ENCODE results near the gene MIF4GD.

The MIF4GD gene

DNA sequence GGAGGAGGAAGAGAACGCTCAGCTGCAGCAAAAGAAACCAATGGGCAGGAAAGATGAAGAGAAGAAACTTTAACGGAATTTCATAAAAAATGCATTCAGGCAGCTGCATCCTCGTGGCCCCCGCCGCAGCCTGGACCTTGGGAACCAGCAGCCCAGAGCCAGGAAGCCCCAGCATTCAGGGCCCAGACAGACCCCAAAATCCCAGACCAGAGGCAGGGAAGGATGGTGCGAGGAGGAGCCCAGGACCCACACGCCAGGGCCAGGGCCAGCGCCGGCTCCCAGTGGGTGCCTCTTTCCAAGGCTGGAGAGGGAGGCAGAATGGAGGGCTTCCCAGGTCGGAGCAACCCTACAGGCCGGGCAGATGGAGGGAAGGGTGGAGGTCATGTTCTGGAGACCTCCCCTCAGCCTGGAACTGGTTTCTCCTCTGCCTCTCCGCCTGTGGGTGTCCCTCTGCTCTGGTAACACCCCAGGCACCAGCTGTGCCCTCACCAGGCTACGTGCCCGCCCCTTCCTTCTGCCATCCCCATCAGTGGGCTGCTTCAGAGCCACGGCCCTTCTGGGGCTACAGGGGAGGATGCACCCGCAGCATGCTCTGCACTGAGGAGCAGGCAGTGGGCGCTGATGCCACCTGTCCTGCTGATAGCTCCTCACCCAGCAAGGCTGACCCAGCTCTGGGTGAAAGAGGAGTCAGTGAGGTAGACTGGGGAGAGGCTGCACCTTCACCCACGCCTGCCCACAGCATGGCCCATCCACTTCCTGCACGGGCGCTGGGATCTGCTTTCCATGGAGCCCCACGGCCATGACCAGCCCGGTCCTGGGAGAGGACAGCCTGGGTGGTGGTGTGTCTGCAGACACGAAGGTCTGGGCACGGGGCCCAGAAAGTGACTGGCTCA, 1.2 kb upstream of the MIF4GD start:
- no peaks in the 10 kb centered on the region for H3K27me3 Mint-ChIP-seq
- H3K4me1 Mint-ChIP-seq: peaks cover 42% of the 10 kb centered on the region
- H3K4me3 Mint-ChIP-seq: peak overlapping the region; percentile 79
- CTCF ChIA-PET: interaction anchor here (1.2 to 2.1 kb wide), 9 partner anchors 8 to 134 kb away, joined by 3 to 15 read pairs (median 4); partner anchors contain the start of genes GRB2 and SLC25A19
- H3K36me3 Mint-ChIP-seq: peaks cover 17% of the 10 kb centered on the region
- no peak for DNase-seq
- H3K27ac Mint-ChIP-seq: peak overlapping the region; percentile 71
- no peaks in the 10 kb centered on the region for H3K9me3 Mint-ChIP-seq

DNA sequence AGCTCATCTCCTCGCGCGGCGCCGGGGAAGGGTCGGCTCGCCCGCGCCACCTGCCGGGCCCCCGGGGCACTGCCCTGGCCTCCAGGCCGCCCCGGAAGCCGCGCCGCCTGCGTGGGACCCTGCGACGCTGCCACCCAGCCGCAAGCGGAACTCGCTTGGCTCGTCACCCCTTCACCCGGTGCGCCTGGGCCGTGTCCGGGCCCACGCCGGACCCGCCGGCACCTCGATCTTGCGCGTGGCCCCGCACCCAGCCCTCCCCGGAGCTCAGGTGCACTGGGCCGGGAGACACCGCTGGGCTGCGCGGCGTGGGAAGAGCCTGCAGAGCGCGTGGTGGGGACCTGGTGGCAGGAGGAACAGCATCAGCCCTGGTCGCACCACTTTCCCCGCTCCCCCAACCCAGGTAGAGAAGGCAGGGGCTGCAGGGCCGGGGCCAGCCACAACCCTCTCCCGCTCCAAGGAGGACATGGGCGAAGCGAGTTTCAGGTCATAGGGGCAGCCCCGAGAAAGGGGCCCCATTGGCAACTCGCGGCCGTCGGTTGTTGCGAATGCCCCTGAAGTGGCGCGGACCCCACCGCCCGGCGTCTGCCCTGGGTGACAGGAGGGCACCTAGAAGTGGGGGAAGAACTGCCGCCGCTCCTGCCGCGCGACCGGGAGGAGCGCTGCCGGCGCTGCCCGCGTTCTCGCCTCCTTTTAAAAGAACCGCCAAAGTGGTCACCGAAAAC, 363 bp upstream of the MIF4GD start:
- H3K4me3 Mint-ChIP-seq: peak overlapping the region; percentile 79
- H3K9me3 Mint-ChIP-seq: no peaks in the 10 kb centered on the region
- CTCF ChIA-PET: interaction anchor here (0.7 to 2.3 kb wide), 28 partner anchors 9 to 157 kb away, joined by 3 to 22 read pairs (median 5); partner anchors contain the start of genes GGA3, GRB2, MRPS7 and NUP85
- peaks cover 21% of the 10 kb centered on the region for H3K36me3 Mint-ChIP-seq
- peak overlapping the region; percentile 71 for H3K27ac Mint-ChIP-seq
- DNase-seq: peak; percentile 89
- no peaks in the 10 kb centered on the region for H3K27me3 Mint-ChIP-seq
- H3K4me1 Mint-ChIP-seq: peaks cover 42% of the 10 kb centered on the region

DNA sequence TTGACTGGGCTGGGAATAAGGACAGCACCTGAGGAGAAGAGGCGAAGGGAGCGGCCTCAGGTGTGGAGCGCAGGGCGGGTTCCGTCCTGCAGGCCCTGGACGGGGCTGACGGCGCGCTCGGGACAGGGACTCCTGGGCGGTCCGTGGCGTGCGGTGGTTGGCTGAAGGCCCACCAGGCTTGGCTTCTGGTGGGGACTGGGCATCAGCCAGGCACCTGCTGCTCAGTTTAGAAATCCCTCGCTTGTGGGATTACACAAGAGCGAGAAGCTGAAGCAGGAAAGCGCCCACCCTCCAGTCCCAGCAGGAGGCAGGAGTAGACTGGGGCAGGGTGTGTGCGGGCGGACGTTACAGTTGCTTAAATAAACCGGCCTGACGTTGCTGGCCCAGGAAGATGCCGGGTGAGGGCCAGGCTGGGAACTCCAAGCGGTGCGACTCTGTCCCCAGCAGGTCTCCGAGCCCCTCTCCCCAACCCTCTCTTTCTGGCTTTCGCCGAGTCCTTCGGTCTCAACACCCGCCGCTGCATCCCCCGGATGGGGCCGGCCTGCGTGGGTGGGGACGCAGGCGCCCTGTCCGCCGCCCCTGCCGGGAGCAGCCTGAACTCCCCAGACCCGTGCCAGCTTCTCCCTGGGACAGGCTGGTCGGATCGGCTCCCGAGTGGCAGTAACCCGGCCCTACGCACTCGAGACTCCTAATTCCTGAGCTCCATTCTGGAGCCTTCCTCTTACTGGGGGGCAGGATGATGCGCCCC, 639 bp downstream of the MIF4GD start:
- Mint-ChIP-seq H3K27me3 (no peaks in the 10 kb centered on the region), H3K9me3 (no peaks in the 10 kb centered on the region), H3K4me3 (peak overlapping the region; percentile 83), H3K36me3 (peaks cover 19% of the 10 kb centered on the region), H3K27ac (peak overlapping the region; percentile 86), H3K4me1 (peaks cover 42% of the 10 kb centered on the region)
- CTCF ChIA-PET: interaction anchor here (0.7 to 2.3 kb wide), 27 partner anchors 8 to 156 kb away, joined by 3 to 22 read pairs (median 5); partner anchors contain the start of genes GGA3, GRB2, MRPS7 and NUP85
- peak; percentile 65 for DNase-seq

DNA sequence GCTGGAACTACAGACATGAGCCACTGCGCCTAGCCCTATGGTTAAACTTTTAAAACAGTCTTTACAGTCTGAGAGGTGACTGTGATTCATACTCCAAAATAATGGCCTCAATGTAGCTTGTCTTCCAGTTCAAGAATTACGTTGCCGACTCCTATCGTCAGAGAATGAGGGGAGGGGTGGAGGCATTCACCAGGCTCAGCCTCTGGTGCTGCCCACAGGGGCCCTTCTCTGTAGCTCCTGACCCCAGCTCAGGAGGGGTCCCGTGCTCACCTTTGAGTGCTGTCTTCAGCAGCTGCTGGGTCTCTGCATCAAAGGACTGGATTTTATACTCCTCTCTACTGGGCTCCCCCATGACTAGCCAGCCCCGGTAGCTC, 1.2 kb downstream of the MIF4GD start:
- peak overlapping the region; percentile 83 for H3K4me3 Mint-ChIP-seq
- H3K36me3 Mint-ChIP-seq: peaks cover 17% of the 10 kb centered on the region
- no peak for DNase-seq
- peaks cover 42% of the 10 kb centered on the region for H3K4me1 Mint-ChIP-seq
- CTCF ChIA-PET: interaction anchor here (0.6 to 2.3 kb wide), 13 partner anchors 7 to 144 kb away, joined by 3 to 22 read pairs (median 5); partner anchors contain the start of genes GGA3, MRPS7, NUP85 and SLC25A19
- H3K27me3 Mint-ChIP-seq: no peaks in the 10 kb centered on the region
- H3K27ac Mint-ChIP-seq: peak overlapping the region; percentile 86
- H3K9me3 Mint-ChIP-seq: no peaks in the 10 kb centered on the region

DNA sequence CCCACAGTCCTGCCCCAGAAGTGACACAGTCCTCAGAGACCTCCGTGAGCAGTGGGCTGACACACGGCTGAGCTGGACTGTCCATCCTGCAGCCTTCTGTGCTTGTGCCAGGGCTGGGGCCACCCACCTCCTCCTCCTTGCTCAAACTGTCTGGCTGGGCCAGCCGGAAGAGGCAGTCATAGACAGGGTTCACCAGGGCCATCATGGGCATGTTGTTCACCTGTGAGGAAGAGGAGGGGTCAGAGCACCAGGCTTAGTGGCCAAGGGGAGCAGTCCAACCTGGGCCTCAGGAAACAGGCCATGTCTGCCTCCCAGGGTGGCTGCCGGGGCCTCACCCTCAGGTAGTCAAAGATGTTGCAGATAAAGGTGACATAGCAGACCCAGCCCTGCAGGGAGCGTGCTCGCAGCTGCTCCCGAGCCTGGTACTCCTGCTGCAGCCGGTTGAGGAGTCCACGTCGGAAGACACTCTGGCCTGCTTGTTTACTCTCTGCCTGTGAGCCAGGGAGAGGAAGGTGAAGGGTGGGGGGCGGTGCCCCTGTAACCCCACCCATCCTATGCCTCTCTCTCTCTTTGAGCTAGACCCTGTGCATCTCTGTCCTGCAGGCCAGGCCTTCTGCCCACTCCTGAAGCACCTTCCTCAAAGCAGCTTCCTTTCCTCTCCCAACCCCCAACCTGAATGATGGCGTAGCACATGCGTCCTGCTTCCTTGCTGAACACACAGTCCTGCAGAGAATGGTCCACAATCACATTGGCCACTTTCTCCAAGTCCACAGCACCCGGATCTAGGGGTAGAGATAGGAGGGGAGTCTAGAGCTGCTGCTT, 3.4 kb downstream of the MIF4GD start:
- H3K27me3 Mint-ChIP-seq: no peaks in the 10 kb centered on the region
- no peak overlapping the region for H3K4me3 Mint-ChIP-seq
- CTCF ChIA-PET: interaction anchor here (0.5 kb wide), 1 partner anchor 96 kb away, joined by 3 read pairs; no protein-coding TSS in a partner anchor
- H3K9me3 Mint-ChIP-seq: no peaks in the 10 kb centered on the region
- H3K36me3 Mint-ChIP-seq: peaks cover 13% of the 10 kb centered on the region
- peaks cover 39% of the 10 kb centered on the region for H3K4me1 Mint-ChIP-seq
- H3K27ac Mint-ChIP-seq: no peak overlapping the region
- DNase-seq: no peak

DNA sequence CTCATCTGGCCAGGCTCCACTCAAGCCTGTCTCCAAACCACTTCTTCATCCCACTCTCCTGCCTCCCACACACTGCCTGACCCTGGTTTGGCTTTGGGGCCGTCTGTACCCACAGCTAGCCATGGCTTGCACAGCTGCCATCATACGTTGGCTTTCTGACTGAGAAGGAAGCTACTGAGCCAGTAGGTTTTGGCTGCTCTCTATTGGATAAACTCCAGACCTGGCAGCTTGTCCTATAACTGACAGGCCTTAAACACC, 3.9 kb downstream of the MIF4GD start:
- peaks cover 16% of the 10 kb centered on the region for H3K36me3 Mint-ChIP-seq
- DNase-seq: no peak
- no peak overlapping the region for H3K4me3 Mint-ChIP-seq
- no peaks in the 10 kb centered on the region for H3K27me3 Mint-ChIP-seq
- H3K4me1 Mint-ChIP-seq: peaks cover 40% of the 10 kb centered on the region
- CTCF ChIA-PET: no interaction called here
- no peaks in the 10 kb centered on the region for H3K9me3 Mint-ChIP-seq
- H3K27ac Mint-ChIP-seq: no peak overlapping the region

DNA sequence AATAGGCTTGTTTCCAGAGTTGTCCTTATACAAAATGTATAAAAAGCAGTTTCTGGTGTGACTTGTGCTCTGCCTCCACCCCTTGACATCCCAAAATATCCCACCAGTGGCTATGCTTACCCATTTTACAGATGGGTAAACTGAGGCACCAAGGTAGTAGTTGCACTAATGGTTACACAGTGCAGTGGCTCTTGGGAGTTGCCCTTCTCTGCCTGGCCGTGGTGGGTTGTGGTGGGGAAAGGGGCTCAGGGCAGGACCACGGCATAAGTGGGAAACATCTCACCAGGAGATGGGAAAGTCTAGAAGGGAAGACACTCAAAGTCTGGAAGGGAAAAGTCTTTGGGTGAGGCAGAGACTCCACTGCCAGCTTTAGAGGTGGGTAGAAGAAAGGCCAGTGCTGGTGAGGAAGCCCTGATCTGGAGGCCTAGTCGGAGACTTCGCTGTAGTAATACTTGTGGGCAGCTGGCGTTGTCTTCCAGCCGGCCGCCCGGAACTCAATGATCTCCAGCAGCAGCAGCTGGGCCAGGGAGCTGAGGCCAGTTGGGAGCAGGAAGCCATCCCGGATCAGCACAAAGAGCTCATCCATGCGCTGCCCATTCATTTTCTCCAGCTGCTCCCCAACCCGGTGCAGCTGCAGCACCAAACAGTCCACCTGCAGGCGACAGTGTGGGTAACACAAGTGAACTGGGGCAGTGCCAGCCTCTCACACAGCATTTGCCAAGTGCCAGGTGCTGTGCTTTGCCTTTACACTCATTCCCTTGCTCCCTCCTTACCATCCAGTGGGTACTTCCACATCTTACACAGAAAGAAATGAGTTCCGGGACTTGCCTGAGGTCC, 4.5 kb downstream of the MIF4GD start:
- no peaks in the 10 kb centered on the region for H3K9me3 Mint-ChIP-seq
- no peaks in the 10 kb centered on the region for H3K27me3 Mint-ChIP-seq
- peaks cover 15% of the 10 kb centered on the region for H3K36me3 Mint-ChIP-seq
- H3K4me3 Mint-ChIP-seq: no peak overlapping the region
- DNase-seq: no peak
- H3K27ac Mint-ChIP-seq: no peak overlapping the region
- CTCF ChIA-PET: no interaction called here
- H3K4me1 Mint-ChIP-seq: peaks cover 41% of the 10 kb centered on the region

DNA sequence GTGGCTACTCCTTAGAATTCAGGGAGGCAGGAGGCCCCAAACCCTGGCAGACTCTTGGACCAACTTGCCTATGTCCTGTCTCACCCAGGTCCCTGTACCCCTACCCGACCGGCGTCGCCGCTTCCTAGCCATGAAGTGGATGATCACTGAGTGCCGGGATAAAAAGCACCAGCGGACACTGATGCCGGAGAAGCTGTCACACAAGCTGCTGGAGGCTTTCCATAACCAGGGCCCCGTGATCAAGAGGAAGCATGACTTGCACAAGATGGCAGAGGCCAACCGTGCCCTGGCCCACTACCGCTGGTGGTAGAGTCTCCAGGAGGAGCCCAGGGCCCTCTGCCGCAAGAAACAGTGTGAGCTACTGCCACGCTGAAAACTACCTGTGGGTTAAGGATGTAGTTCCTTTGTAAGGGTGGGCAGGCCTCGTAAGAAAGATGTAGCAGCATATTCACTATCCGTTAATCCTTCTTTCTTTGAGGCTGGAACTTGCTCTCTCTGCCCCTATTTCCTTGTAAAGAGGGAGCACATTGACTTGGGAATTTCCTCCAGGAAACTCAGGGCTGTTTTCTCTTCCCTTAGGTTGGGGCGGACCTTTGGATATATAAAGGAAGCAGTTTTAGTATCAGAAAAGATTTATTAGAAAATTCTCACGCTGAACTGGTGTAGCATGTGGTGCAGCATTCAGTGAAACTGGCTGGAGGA, 5.3 kb downstream of the MIF4GD start:
- peaks cover 44% of the 10 kb centered on the region for H3K4me1 Mint-ChIP-seq

DNA sequence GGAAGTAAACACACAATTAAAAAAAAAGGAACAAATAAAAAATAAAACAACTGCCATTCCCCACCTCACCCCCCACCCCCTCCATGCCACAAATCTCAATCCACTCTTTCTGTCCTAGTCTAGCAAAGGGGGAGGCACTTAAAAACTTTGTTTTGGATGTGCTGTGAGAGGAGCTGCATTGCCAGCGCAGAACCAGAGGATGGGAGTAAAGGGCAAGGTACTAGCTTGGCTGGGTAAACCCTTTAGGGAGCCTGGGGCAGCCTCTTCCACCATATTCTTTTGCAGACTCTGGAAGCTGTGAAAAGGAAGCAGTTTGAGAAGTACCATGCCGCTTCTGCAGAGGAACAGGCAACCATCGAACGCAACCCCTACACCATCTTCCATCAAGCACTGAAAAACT, 8.0 kb downstream of the MIF4GD start:
- Mint-ChIP-seq H3K9me3 (no peaks in the 10 kb centered on the region), H3K4me1 (peaks cover 50% of the 10 kb centered on the region), H3K4me3 (peak overlapping the region; percentile 97), H3K36me3 (peaks cover 21% of the 10 kb centered on the region), H3K27ac (peak overlapping the region; percentile 99), H3K27me3 (no peaks in the 10 kb centered on the region)
- CTCF ChIA-PET: interaction anchor here (0.7 to 3.6 kb wide), 8 partner anchors 8 to 194 kb away, joined by 3 to 25 read pairs (median 3); partner anchors contain the start of gene MIF4GD
- DNase-seq: no peak

More for the DNA sequence above, 5.3 kb downstream of the MIF4GD start:
- no peak overlapping the region for H3K4me3 Mint-ChIP-seq
- H3K36me3 Mint-ChIP-seq: peaks cover 17% of the 10 kb centered on the region
- no peak for DNase-seq
- H3K27me3 Mint-ChIP-seq: no peaks in the 10 kb centered on the region
- CTCF ChIA-PET: no interaction called here
- H3K9me3 Mint-ChIP-seq: no peaks in the 10 kb centered on the region
- H3K27ac Mint-ChIP-seq: no peak overlapping the region

DNA sequence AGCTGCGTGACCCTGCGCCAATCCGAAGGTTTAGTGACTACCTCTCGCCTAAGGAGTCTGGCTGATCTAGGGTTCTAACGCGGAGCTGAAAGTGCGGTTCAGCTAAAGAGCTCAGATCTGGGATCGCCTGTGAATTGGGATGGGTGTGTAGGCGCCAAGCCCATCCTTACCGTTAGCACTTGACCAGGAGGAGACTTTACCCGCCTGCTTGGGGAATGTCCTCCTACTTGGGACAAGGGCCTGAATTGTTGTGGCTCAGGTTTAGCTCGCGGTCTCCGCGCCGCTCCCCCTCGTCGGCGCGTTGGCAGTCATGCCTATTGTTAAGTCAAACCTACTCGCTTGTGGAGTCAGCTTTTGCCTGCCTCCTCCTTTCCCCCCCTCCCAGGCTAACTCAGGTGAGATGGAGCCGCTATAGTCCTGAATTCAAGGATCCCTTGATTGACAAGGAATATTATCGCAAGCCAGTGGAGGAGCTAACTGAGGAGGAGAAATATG, 8.9 kb downstream of the MIF4GD start:
- no peak for DNase-seq
- CTCF ChIA-PET: interaction anchor here (0.5 to 3.6 kb wide), 5 partner anchors 9 to 525 kb away, joined by 3 to 25 read pairs (median 6); partner anchors contain the start of gene MIF4GD
- Mint-ChIP-seq H3K27me3 (no peaks in the 10 kb centered on the region), H3K36me3 (peaks cover 21% of the 10 kb centered on the region), H3K4me1 (peaks cover 55% of the 10 kb centered on the region), H3K4me3 (peak overlapping the region; percentile 97), H3K9me3 (no peaks in the 10 kb centered on the region), H3K27ac (peak overlapping the region; percentile 99)

DNA sequence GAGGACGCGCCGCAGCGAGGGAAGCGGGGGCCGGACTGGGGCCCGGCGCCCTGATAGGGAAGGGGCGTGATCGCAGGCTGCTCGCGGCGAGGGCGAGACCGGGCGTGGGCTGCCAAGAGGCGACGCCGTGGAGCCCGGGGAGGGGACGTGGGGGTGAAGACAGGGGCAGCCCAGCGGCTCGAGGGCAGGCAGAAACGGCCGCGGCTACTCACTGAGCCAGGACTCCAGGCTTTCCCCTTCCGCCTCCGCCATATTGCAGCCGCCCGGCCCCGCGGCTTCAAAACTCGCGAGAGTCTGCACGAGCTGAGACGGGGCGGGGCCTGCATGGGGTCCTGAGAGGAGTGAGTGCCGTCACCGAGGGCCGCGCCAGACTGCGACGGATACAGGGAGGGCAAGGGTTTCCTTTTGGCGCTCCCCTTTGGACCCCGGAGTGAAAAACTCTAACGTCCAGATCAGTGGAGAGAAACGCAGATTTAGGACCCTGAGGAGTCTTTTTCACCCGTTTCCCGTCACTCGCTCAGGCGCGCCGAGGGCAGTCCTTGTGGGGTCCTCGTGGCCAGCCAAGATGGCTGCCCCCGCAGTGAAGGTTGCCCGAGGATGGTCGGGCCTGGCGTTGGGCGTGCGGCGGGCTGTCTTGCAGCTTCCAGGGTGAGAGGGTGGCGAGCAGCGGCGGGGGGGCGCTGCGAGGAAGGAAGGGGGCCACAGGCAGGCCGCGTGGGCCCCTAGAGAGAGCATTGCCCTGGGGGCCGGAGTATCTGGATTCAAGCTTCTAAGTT, 9.5 kb downstream of the MIF4GD start, which contains the start of the genes GGA3 and MRPS7:
GGA3 (minus strand) TSS at position 271 of the 776 bp plus-strand sequence; CDS start at position 252, 19 bp downstream.
MRPS7 (plus strand) TSS at position 544 of the 776 bp plus-strand sequence; CDS start at position 566, 22 bp downstream.
- Mint-ChIP-seq H3K4me1 (peaks cover 58% of the 10 kb centered on the region), H3K36me3 (peaks cover 17% of the 10 kb centered on the region)
- CTCF ChIA-PET: interaction anchor here (0.9 to 3.6 kb wide), 7 partner anchors 9 to 147 kb away, joined by 3 to 25 read pairs (median 6); partner anchors contain the start of genes MIF4GD, NT5C and SLC25A19

More for the DNA sequence above, 9.5 kb downstream of the MIF4GD start, which contains the start of the genes GGA3 and MRPS7:
- peak; percentile 97 for DNase-seq
- Mint-ChIP-seq H3K27ac (peak within 1 kb of the TSS; percentile 99), H3K4me3 (peak within 1 kb of the TSS; percentile 97), H3K27me3 (no peaks in the 10 kb centered on the region), H3K9me3 (no peaks in the 10 kb centered on the region)

Data from activated naive CD4-positive, alpha-beta T cell treated with anti-CD3 and anti-CD28 coated beads, Interleukin-2, amount 10 ng/mL, durations not matched to agents 7 days and 5 days (primary cell).